GM13977 (cell line): ENCODE results near the gene PLAAT3.
A peak's percentile ranks its signal among the peaks of the same experiment; 100 is the strongest.

ENCODE experiments used
- DNase-seq: peaks from one replicate; pipeline ENCODE4 v3.0.0; 2012; ENCODE audit warnings: low spot score
- in situ Hi-C: fragments of 300-500 bp; cut with MboI; formaldehyde crosslinking; loops from one replicate; pipeline ENCODE4 v1.12.0; 2022; ENCODE audit warnings: low sequenced_read_pairs, low pct_unique_long_range_greater_than_20kb, mixed read lengths, inconsistent platforms; ENCODE audit not compliant: unreplicated experiment
- TF ChIP-seq, protein P1 (sequence below): IDR thresholded peaks from 2 replicates; pipeline ENCODE4 v1.5.1; 2012; ENCODE audit warnings: mild to moderate bottlenecking, control low read depth; ENCODE audit not compliant: insufficient read depth; ENCODE audit errors: extremely low read depth, missing control alignments

Gene PLAAT3

DNA sequence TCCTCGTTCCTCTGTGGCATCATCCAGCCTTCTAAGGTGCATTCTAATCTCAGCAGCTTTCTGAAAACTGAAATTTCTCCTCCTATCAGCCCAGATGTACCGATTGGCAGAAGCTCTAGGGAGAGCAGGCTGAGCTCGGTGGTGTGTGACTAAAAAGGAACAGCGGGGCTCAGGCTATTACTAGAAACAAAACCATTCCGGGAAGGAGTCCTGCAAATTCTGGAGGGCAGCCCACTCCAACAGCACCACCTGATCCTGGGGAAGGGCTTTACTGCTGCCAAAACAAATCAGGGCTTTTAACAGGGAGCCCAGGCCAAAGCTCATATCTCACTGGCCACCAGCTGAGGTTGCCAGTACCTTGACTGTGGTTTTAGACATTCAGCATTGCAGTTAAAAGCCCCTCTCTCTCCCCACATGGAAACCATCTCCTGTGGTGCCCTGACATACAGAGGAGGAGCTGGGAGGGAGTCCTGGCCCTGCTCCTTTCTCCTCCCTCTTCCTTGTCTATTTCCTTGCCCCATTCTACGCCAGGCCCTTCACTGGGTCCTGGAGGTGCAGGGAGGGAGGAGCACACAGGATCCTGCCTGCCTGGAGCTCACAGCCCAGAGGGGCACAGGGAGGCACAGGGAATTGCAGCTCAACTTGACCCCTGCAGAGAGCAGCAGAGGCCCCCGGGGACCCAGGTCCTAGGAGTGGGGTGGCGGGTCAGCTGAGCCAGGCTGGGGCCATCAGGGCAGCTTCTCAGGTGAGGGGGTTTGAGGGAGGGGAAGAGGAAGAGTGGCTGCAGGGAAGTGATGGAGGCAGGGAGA, 76.7 kb downstream of the PLAAT3 start:
- no peak for DNase-seq
- in situ Hi-C loops, result no loop called here
- TF ChIP-seq, protein P1, sequence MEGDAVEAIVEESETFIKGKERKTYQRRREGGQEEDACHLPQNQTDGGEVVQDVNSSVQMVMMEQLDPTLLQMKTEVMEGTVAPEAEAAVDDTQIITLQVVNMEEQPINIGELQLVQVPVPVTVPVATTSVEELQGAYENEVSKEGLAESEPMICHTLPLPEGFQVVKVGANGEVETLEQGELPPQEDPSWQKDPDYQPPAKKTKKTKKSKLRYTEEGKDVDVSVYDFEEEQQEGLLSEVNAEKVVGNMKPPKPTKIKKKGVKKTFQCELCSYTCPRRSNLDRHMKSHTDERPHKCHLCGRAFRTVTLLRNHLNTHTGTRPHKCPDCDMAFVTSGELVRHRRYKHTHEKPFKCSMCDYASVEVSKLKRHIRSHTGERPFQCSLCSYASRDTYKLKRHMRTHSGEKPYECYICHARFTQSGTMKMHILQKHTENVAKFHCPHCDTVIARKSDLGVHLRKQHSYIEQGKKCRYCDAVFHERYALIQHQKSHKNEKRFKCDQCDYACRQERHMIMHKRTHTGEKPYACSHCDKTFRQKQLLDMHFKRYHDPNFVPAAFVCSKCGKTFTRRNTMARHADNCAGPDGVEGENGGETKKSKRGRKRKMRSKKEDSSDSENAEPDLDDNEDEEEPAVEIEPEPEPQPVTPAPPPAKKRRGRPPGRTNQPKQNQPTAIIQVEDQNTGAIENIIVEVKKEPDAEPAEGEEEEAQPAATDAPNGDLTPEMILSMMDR, result no peak

DNA sequence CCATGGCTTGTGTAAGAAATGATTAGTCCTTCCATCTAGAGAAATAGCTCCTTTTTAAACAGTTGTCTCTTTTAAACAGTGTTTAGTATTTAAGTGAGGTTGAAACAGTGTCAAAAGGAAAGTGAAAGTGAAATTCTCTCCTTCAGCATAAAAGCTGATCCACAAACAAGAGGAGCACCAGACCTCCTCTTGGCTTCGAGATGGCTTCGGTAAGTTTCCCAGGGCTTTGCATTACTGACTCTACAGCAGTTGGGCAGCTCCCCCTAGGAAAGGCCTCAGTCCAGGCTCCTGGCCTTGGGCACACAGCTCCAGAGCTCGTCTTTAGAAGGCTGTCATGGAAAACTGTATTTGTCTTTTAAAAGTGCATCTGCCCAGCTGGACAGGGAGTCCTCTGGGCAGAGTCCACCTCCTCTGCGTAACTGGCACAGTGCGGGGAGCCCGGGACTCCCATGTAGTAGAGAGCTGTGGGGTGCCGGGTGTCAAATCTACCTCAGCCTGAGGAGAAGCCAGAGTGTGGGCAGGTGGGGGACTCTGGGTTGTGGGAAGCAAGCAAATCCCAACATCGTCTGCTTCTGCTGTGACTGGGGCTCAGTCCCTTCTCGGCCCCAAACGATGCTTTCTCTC, 77.5 kb downstream of the PLAAT3 start, which contains the start of gene PLAAT4:
Gene PLAAT4 (plus strand): TSS at position 140 of the 624 bp plus-strand sequence. CDS start 61 bp downstream, at position 201.
- DNase-seq, result peak; percentile 63
- in situ Hi-C loops, result no loop called here
- TF ChIP-seq, protein P1, result no peak

DNA sequence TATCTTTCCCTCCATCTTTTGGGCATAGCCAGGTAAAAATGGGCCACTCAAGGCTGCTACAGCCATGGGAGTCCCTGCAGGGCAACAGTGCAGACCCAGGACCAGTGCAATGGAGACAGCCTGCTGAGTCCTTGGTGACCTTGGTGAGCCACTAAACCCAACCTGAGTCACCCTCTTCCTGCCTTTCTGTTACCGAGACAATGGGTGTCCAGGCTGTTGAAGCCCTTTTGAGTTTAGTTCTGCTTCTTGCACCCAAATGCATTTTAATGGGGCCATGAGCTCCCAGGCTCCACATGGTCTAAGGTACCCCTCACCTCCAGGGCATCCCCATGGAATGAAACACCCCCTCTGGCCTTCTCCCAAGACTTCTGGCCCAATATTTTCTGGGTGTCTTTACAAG, 78.5 kb downstream of the PLAAT3 start:
- in situ Hi-C loops, result no loop called here
- TF ChIP-seq, protein P1, result no peak
- no peak for DNase-seq

DNA sequence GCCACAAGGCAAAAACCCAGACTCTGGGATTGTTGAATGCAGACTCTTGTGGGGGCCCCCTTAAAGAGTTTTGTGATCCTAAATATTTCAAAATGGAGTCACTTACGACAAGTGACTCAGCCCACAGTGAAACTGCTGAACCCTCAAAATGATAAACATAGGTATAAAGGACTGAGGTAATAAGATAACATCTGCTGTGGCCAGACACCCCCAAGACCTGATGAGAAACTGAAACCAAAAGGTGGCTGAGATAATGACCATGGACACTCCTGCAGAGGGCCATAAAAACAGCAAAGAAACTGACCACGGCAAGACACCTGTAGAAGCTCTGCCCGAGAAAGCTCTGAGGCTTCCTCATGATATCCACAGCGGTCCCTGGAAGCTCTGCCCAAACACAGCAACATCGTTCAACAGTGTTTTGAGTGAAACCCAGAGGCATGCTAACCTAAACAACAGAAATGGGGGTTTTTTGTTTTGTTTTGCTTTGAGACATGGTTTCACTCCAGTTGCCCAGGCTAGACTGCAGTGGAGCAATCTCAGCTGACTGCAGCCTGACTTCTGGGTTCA, 79.3 kb downstream of the PLAAT3 start:
- no peak for DNase-seq
- in situ Hi-C loops, result no loop called here
- TF ChIP-seq, protein P1, result no peak

DNA sequence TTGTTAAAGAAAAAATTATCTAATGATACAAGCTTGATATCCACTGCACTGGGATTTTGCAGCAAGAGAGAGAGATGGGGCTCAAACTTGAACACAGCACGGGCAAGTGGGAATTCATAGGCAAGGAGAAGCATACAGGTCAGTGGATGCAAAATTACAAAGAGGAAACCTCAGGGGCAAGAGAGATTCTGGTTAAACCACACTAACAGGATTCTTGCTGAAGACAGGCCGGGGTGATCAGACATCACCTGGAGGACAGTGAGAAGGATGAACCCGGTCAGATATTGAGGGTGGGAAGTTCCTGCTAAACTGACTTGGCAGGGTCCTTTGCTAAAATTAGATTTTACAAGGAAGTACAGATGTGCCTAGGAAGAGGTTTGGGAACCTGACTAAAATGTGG, 80.2 kb downstream of the PLAAT3 start:
- TF ChIP-seq, protein P1, result no peak
- in situ Hi-C loops, result no loop called here
- DNase-seq, result no peak

DNA sequence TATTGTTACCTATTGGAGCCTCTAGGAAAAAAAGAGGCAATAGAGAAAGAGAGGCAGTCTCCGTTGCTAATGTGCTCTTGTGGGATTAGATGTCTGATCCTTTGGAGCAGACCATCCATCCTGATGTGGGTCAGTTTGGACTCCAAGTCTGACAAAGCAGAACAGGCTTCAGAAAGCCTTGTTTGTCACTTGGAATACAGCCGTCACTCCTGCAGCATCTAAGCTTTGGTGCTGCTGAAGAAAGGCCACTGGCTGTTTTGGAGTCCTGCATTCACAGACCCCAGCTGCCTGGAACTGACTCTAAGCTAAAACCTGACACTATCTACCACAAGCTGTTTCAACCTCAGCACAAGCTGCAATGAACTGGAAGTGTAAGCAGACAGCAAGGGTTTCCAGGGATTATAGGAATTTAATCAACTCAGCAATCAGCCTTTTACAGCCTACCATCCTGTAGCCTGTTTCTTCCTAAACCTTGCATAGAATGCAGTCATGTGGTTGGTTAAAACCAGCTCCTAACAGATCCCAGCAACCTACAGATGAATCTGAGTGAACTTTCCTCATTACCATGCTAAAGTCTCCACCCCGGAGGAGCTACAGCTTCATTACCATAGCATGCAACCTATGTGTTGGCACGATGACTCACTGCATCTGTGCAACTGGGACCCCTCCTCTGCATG, 81.3 kb downstream of the PLAAT3 start:
- in situ Hi-C loops, result no loop called here
- no peak for DNase-seq
- TF ChIP-seq, protein P1, result no peak
